Activated CD8-positive, alpha-beta memory T cell treated with anti-CD3 and anti-CD28 coated beads, Interleukin-2, amount 10 ng/mL, durations not matched to agents 7 days and 5 days (primary cell): ENCODE data around the gene MAPK8IP2. TPM values are rescaled to one million over a fixed set of nuclear protein-coding genes. Genes with fewer than 3 reads are reported as not detected.

Experiments
- ATAC-seq: fragments of 150-1000 bp; cut with Tn5 transposase; one replicate; pipeline ENCODE4 v1.10.0; 2021; ENCODE audit warnings: moderate library complexity
- CTCF ChIA-PET: fragments of 350-600 bp; sonication (Branson Sonifier 250); formaldehyde crosslinking; loops from one replicate; lab custom pipeline; 2021; ENCODE audit warnings: antibody characterized with exemption; lab: Charles Lee
- DNase-seq: peaks from one replicate; pipeline ENCODE4 v3.0.0-alpha.2; 2020
- H3K27ac Mint-ChIP-seq: one replicate; pipeline ENCODE4 v1.8.0; 2021; ENCODE audit warnings: mild to moderate bottlenecking, mixed read lengths
- H3K27me3 Mint-ChIP-seq: one replicate; pipeline ENCODE4 v1.8.0; 2021; ENCODE audit warnings: mixed read lengths
- H3K36me3 Mint-ChIP-seq: one replicate; pipeline ENCODE4 v1.8.0; 2021; ENCODE audit warnings: mild to moderate bottlenecking, mixed read lengths
- H3K4me1 Mint-ChIP-seq: one replicate; pipeline ENCODE4 v1.8.0; 2021; ENCODE audit warnings: mixed read lengths
- H3K4me3 Mint-ChIP-seq: one replicate; pipeline ENCODE4 v1.8.0; 2021; ENCODE audit warnings: mild to moderate bottlenecking, moderate library complexity, mixed read lengths
- H3K9me3 Mint-ChIP-seq: one replicate; pipeline ENCODE4 v1.8.0; 2022; ENCODE audit warnings: low read depth, mixed read lengths
- total RNA-seq, 2 experiments: library from RNA; stranded (reverse); gene quantifications; one replicate each; pipeline ENCODE4 v1.2.3, GENCODE V29; 2021

MAPK8IP2 gene
- total RNA-seq, 2 experiments from 2014 or later, result 0.19 to 0.29 TPM

DNA sequence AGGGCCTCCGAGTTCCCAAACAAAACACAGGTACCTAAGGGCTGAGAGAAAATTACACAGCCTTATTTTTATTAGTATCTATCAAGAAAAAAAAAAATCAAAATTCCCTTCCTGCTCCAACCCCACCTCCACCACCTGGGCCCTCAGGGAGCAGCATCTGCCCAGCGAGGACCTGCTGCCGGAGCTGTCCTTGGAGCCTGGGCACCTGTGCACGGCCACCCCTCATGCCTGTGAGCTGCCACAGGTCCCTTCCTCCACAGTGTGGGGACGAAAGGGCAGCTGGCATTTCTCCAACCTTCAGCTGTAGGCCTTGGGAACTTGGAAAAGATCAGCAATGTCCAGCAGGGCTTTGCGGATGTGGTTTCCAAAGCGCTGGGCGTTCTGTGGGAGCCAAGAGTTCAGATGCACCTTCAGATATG lies 31.5 kb upstream of the MAPK8IP2 start:
- CTCF ChIA-PET, result interaction anchor here (0.7 kb wide), 2 partner anchors 24 to 44 kb away, joined by 3 to 4 read pairs; partner anchors contain the start of gene SCO2
- Mint-ChIP-seq H3K4me3 (no peak overlapping the region), H3K36me3 (peaks cover 21% of the 10 kb centered on the region), H3K27ac (no peak overlapping the region), H3K4me1 (no peaks in the 10 kb centered on the region), H3K27me3 (peaks cover 4% of the 10 kb centered on the region), H3K9me3 (no peaks in the 10 kb centered on the region)
- DNase-seq (no peak), ATAC-seq (no peak)

DNA sequence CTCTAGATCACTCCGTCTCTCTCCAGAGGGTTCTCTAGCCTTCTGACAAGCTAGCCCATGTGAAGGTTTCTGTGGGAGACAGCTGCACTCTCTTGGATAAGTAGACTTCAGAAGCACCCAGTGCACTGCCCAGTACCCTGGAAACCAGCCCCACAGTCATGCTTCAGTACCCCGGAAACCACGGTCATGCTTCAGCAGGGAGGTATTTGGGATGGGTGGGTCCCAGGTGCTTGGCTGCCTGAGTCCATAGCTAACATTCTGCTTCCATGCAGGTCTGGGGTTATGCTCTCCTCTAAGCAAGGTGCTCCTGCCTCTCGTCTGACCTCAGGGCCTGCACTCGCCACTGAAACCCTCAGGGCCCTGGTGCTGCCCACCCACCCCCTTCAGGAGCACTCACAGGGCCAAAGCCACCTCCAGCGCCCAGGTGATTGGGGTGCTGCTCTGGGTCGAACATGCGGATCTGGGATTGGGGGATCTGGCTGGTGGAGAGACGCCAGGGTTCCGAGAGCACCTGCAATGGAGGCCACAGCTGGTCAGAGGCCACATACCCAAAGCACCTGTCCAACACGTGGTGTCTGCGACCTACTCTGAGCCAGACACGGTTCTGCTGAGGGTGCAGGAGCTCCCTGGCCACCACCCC lies 30.6 kb upstream of the MAPK8IP2 start:
- no peak for ATAC-seq
- Mint-ChIP-seq H3K27me3 (no peaks in the 10 kb centered on the region), H3K27ac (no peak overlapping the region), H3K36me3 (peaks cover 24% of the 10 kb centered on the region), H3K4me3 (no peak overlapping the region), H3K4me1 (no peaks in the 10 kb centered on the region), H3K9me3 (no peaks in the 10 kb centered on the region)
- CTCF ChIA-PET, result interaction anchor here (0.7 kb wide), 1 partner anchor 45 kb away, joined by 3 read pairs; the partner anchor contains the start of gene SCO2
- no peak for DNase-seq

DNA sequence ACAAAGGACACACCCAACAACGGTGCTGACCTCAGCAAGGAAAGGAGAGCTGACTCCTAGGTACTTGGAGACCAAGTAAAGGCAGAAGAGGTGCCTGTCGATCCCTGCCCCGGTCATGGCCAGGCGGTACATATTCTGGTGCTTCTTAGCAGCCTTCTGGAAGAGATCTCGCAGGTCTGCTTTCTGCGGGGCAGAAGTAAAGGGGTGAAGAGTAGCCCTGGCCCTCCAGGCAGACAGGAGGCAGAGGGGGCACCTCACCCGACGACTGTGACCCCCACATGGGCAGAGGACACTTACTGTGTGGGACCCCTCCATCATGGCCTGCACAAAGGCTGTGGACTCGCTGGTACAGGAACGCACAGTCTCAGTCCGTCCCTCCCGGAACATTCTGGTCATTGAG lies 29.7 kb upstream of the MAPK8IP2 start:
- CTCF ChIA-PET, result no interaction called here
- DNase-seq, result no peak
- H3K4me1 Mint-ChIP-seq, result no peaks in the 10 kb centered on the region

GRCh38 chr22:50571264-50572175 lies 29.1 kb upstream of the MAPK8IP2 start:
- CTCF ChIA-PET, result interaction anchor here (2.0 kb wide), 2 partner anchors 9 to 49 kb away, joined by 7 to 11 read pairs; partner anchors contain the start of gene SYCE3
- DNase-seq (no peak), ATAC-seq (no peak)
- H3K27ac Mint-ChIP-seq, result no peak overlapping the region
- no peaks in the 10 kb centered on the region for H3K27me3 Mint-ChIP-seq
- no peaks in the 10 kb centered on the region for H3K4me1 Mint-ChIP-seq
- peaks cover 24% of the 10 kb centered on the region for H3K36me3 Mint-ChIP-seq
- no peaks in the 10 kb centered on the region for H3K9me3 Mint-ChIP-seq
- no peak overlapping the region for H3K4me3 Mint-ChIP-seq

More for the DNA sequence above, 29.7 kb upstream of the MAPK8IP2 start:
- Mint-ChIP-seq H3K4me3 (no peak overlapping the region), H3K27ac (no peak overlapping the region), H3K27me3 (no peaks in the 10 kb centered on the region), H3K9me3 (no peaks in the 10 kb centered on the region), H3K36me3 (peaks cover 24% of the 10 kb centered on the region)
- ATAC-seq, result no peak

DNA sequence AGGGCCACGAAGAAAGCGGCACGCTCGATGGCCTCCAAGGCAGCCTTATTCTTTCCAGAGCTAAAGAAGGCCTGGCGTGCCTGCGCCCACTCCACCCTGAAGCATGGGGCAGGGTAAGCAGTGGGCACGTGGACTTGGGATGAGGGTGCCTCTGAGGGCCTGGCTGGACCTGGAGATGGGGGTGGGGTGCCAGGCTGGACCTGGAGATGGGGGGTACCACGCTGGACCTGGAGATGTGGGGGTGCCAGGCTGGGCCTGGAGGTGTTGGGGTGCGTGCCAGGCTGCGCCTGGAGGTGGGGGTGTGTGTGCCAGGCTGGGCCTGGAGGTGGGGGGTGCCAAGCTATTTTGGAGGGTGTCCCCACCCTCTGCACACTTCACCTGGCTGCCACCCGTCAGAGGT lies 27.6 kb upstream of the MAPK8IP2 start:
- CTCF ChIA-PET, result interaction anchor here (0.8 to 2.0 kb wide), 3 partner anchors 10 to 48 kb away, joined by 3 to 11 read pairs (median 7); partner anchors contain the start of gene SYCE3
- no peak for DNase-seq
- H3K4me1 Mint-ChIP-seq, result peaks cover 7% of the 10 kb centered on the region
- ATAC-seq, result no peak
- H3K36me3 Mint-ChIP-seq, result peaks cover 21% of the 10 kb centered on the region
- no peak overlapping the region for H3K27ac Mint-ChIP-seq
- H3K9me3 Mint-ChIP-seq, result no peaks in the 10 kb centered on the region
- no peaks in the 10 kb centered on the region for H3K27me3 Mint-ChIP-seq
- no peak overlapping the region for H3K4me3 Mint-ChIP-seq

- H3K27me3 Mint-ChIP-seq, result no peaks in the 10 kb centered on the region
- no peak overlapping the region for H3K4me3 Mint-ChIP-seq
- no peaks in the 10 kb centered on the region for H3K9me3 Mint-ChIP-seq
- CTCF ChIA-PET, result interaction anchor here (1.5 to 3.6 kb wide), 4 partner anchors 11 to 47 kb away, joined by 3 to 24 read pairs (median 9); partner anchors contain the start of gene SYCE3
- ATAC-seq (no peak), DNase-seq (no peak)
- no peak overlapping the region for H3K27ac Mint-ChIP-seq
- H3K4me1 Mint-ChIP-seq, result peaks cover 7% of the 10 kb centered on the region
- peaks cover 19% of the 10 kb centered on the region for H3K36me3 Mint-ChIP-seq
Observed at GRCh38 chr22:50573491-50574382, 26.9 kb upstream of the MAPK8IP2 start.

DNA sequence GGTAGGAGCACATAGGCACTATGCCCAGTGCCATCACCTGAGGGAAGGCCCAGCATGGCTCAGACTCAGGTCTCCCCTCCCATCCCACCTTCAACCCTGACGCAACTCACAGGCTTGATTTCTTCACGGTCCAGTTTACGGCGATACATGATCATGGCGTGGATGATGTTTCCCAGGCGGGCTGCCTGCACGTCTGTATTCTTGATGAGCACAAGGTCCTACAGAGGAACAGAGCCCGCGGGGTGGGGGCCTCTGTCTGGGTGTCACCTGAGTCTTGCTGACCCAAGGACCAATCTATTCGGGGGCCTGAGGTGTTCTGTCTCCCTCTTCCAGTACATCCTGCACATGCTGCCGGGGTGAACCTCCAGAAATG lies 26.2 kb upstream of the MAPK8IP2 start:
- no peaks in the 10 kb centered on the region for H3K27me3 Mint-ChIP-seq
- H3K9me3 Mint-ChIP-seq, result no peaks in the 10 kb centered on the region
- CTCF ChIA-PET, result interaction anchor here (1.5 to 3.6 kb wide), 3 partner anchors 11 to 47 kb away, joined by 3 to 24 read pairs (median 10); partner anchors contain the start of gene SYCE3
- peaks cover 7% of the 10 kb centered on the region for H3K4me1 Mint-ChIP-seq
- H3K27ac Mint-ChIP-seq, result no peak overlapping the region
- no peak for ATAC-seq
- H3K4me3 Mint-ChIP-seq, result no peak overlapping the region
- H3K36me3 Mint-ChIP-seq, result peaks cover 17% of the 10 kb centered on the region
- no peak for DNase-seq

DNA sequence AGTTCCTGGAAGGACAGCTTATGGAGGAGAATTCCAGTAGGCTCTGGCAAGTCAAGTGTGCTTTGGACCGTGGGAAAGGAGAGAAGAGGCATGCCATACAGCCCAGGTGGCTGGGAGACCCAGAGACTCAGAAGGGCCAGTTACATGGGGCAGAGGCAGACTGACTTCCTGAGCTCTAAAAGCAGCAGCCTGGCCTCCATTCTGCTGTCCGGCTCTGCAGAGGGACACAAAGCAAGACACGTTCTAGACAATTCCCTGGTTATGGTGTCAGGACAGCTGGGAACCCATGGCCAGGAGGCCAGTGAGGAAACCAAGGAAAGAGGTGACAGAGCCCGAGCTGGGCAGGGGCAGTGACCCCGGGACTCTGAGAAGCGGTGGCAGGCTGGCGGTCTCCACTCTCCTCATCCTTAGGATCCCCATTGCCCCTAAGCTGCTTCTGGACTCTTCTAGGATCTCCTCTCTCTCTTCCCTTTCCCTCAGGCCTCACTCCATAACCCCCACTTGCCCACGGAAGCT lies 25.1 kb upstream of the MAPK8IP2 start:
- no peak for ATAC-seq
- Mint-ChIP-seq H3K9me3 (no peaks in the 10 kb centered on the region), H3K36me3 (peaks cover 22% of the 10 kb centered on the region), H3K27ac (peak overlapping the region; percentile 20), H3K4me3 (no peak overlapping the region), H3K4me1 (peaks cover 10% of the 10 kb centered on the region), H3K27me3 (no peaks in the 10 kb centered on the region)
- no peak for DNase-seq
- CTCF ChIA-PET, result interaction anchor here (1.2 to 3.6 kb wide), 4 partner anchors 9 to 45 kb away, joined by 3 to 24 read pairs (median 6); partner anchors contain the start of gene SYCE3

- Mint-ChIP-seq H3K4me1 (peaks cover 14% of the 10 kb centered on the region), H3K9me3 (no peaks in the 10 kb centered on the region), H3K27ac (no peak overlapping the region), H3K27me3 (no peaks in the 10 kb centered on the region), H3K4me3 (no peak overlapping the region), H3K36me3 (peaks cover 21% of the 10 kb centered on the region)
- DNase-seq (no peak), ATAC-seq (no peak)
- CTCF ChIA-PET, result interaction anchor here (1.2 to 3.6 kb wide), 3 partner anchors 10 to 45 kb away, joined by 3 to 24 read pairs (median 10); partner anchors contain the start of gene SYCE3
Observed at GRCh38 chr22:50576070-50576469, 24.5 kb upstream of the MAPK8IP2 start.

DNA sequence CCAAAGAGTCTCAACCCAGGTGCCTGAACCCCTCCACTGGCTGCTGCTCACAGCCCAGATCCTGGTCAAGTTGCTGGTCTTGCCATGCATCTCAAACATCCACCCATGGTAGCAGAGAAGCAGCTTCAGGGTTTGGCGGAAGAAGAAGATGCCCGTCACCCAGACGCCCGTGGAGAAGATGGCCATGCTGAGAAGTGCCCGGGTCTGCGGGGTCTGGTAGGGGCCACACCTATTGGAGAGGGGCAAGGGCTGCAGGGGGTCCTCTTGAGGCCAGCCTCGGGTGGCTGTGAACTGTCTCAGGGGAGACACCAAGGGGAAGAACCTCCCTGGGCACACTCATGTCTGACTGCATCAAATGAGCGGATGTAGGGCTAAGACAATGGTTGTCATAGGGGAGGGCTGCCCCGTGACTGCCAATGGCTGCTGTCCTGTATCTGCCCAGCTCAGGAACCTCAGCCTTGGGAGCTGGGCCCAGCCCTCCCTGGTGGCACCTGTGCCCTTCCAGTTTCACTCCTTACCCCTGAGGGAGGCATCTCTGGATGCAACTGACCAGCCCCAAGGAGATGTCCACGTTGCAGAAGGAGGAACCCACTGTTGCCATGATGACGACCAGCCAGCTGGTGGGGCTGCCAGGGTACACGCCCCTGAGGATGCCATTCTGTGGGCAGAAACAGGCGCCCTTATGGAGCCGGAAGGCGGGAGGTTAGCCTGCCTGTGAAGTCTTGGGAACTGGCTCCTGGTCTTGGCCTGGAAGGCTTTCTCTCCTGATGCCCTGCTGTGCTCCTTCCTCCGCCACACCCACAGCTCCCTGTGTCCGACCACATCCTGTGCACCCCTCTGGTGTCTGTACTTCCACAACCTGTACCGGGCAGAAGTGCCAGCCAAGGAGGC lies 23.5 kb upstream of the MAPK8IP2 start:
- Mint-ChIP-seq H3K4me3 (no peak overlapping the region), H3K27ac (no peak overlapping the region), H3K27me3 (no peaks in the 10 kb centered on the region), H3K9me3 (no peaks in the 10 kb centered on the region), H3K4me1 (peaks cover 23% of the 10 kb centered on the region), H3K36me3 (peaks cover 19% of the 10 kb centered on the region)
- CTCF ChIA-PET, result interaction anchor here (3.0 to 3.6 kb wide), 2 partner anchors 14 to 44 kb away, joined by 10 to 24 read pairs; partner anchors contain the start of gene SYCE3
- ATAC-seq, result no peak
- no peak for DNase-seq

- Mint-ChIP-seq H3K9me3 (no peaks in the 10 kb centered on the region), H3K4me3 (no peak overlapping the region), H3K36me3 (peaks cover 17% of the 10 kb centered on the region), H3K4me1 (peaks cover 23% of the 10 kb centered on the region), H3K27me3 (no peaks in the 10 kb centered on the region), H3K27ac (no peak overlapping the region)
- ATAC-seq (no peak), DNase-seq (no peak)
- CTCF ChIA-PET, result interaction anchor here (1.0 to 3.6 kb wide), 2 partner anchors 15 kb away, joined by 4 to 24 read pairs; partner anchors contain the start of gene SYCE3
Observed at GRCh38 chr22:50577697-50577986, 23.0 kb upstream of the MAPK8IP2 start.
